Esophagus squamous epithelium (tissue), 4 donors: ENCODE data around the gene TGM5.

Experiments
- POLR2A ChIP-seq, 4 donors: fragments of 450-650 bp; IDR thresholded peaks; one replicate each; pipeline ENCODE4 v1.6.1; 2017; ENCODE audit warnings: antibody characterized with exemption in 4 of 4, mild to moderate bottlenecking in 4 of 4, moderate library complexity in 3 of 4
- TF ChIP-seq, protein P1 (sequence below), 6 experiments: fragments of 450-650 bp in 4 of 6; fragments of 200-600 bp in 2 of 6; sonication (generic) in 2 of 6; IDR thresholded peaks; one replicate each; pipeline ENCODE4 v1.5.1; 2016 to 2019; ENCODE audit warnings: antibody characterized with exemption in 6 of 6, mild to moderate bottlenecking in 4 of 6, moderate library complexity in 4 of 6

DNA sequence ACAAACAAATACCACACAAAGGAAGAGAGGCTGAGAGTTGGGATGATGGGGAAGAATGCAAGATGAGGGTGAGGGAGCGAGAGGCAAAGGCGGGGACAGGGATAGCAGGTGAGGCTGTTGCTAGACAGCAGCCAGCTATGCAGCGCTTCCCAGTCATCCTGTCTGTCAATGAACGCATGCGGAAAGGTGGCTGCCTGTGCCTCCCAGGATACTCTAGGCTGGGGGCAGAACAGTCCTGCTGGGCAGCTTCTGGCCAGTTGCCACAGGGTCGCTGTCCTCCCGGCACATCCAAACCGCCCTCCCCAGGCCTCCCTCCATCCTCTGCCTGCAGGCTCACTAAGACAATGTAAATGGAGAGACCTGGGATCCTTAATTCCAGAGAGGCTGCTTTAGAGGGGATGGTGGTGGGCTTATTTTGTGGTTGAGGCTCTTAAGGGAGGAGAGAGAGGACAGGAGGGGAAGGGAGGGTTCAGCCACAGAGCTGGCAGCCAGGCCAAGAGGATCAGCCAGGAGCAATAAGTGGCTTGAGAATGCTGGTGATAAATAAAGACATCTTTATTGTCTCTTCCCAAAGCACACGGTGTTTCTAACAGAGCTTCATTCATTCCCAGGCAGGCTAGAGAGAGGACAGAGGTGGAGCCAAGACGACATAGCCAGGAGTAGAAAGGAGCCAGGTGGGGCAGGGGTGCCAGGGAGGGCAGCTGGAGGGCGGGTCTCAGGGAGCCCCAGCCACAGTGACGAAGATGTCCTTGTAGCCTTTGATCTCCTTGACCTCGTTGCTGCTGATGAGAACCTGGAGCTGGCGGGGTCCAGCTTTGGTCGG lies 9.2 kb upstream of the TGM5 start:
- no peak for TF ChIP-seq POLR2A (IDR thresholded peaks at IDR 0.05)
- TF ChIP-seq, protein P1, sequence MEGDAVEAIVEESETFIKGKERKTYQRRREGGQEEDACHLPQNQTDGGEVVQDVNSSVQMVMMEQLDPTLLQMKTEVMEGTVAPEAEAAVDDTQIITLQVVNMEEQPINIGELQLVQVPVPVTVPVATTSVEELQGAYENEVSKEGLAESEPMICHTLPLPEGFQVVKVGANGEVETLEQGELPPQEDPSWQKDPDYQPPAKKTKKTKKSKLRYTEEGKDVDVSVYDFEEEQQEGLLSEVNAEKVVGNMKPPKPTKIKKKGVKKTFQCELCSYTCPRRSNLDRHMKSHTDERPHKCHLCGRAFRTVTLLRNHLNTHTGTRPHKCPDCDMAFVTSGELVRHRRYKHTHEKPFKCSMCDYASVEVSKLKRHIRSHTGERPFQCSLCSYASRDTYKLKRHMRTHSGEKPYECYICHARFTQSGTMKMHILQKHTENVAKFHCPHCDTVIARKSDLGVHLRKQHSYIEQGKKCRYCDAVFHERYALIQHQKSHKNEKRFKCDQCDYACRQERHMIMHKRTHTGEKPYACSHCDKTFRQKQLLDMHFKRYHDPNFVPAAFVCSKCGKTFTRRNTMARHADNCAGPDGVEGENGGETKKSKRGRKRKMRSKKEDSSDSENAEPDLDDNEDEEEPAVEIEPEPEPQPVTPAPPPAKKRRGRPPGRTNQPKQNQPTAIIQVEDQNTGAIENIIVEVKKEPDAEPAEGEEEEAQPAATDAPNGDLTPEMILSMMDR (IDR thresholded peaks at IDR 0.05), result no peak
